CD4-positive, CD25-positive, alpha-beta regulatory T cell (primary cell): ENCODE results near the gene WT1. TPM values are rescaled to one million over a fixed set of nuclear protein-coding genes. Genes with fewer than 3 reads are reported as not detected.

Source experiments
- ATAC-seq, 2 donors: fragments of 150-1000 bp; cut with Tn5 transposase; one replicate each; pipeline ENCODE4 v1.10.0; 2021; ENCODE audit warnings: low read depth in 2 of 2, moderate number of reproducible peaks in 2 of 2, moderate library complexity in 1 of 2
- DNase-seq, 3 donors: peaks; one replicate each; pipeline versions ENCODE4 v3.0.0 to v3.0.0-alpha.2; 2012 to 2022; ENCODE audit warnings: mixed read lengths in 1 of 3
- H3K27ac ChIP-seq: one replicate; pipeline ENCODE4 v1.7.0; 2013; ENCODE audit warnings: mild to moderate bottlenecking, low read length; ENCODE audit not compliant: insufficient read depth, poor library complexity, severe bottlenecking
- H3K27me3 ChIP-seq: one replicate; pipeline ENCODE4 v1.7.0; 2013; ENCODE audit warnings: low read length; ENCODE audit not compliant: control insufficient read depth, insufficient read depth
- H3K36me3 ChIP-seq: one replicate; pipeline ENCODE4 v1.7.0; 2013; ENCODE audit warnings: mild to moderate bottlenecking, low read length, moderate library complexity; ENCODE audit not compliant: control insufficient read depth, insufficient read depth
- H3K4me1 ChIP-seq: 2 replicates; pipeline ENCODE4 v1.7.0; 2013; ENCODE audit warnings: mild to moderate bottlenecking, low read length; ENCODE audit not compliant: insufficient read depth, control insufficient read depth, poor library complexity, severe bottlenecking
- H3K4me3 ChIP-seq: one replicate; pipeline ENCODE4 v1.7.0; 2013; ENCODE audit warnings: low read depth, mild to moderate bottlenecking, low read length, moderate library complexity
- H3K9me3 ChIP-seq, 2 experiments: 1 replicate in 1 of 2; 2 replicates in 1 of 2; pipeline ENCODE4 v1.7.0; 2013; ENCODE audit warnings: low read length in 2 of 2, mild to moderate bottlenecking in 1 of 2, moderate library complexity in 1 of 2; ENCODE audit not compliant: control insufficient read depth in 2 of 2
- H3K27ac Mint-ChIP-seq, 3 donors: one replicate each; pipeline ENCODE4 v1.8.0; 2020 to 2022; ENCODE audit warnings: mild to moderate bottlenecking in 3 of 3, mixed read lengths in 3 of 3, moderate library complexity in 2 of 3
- H3K27me3 Mint-ChIP-seq: one replicate; pipeline ENCODE4 v1.8.0; 2022; ENCODE audit warnings: mild to moderate bottlenecking, mixed read lengths
- H3K36me3 Mint-ChIP-seq: one replicate; pipeline ENCODE4 v1.8.0; 2020; ENCODE audit warnings: mixed read lengths
- H3K4me1 Mint-ChIP-seq, 4 donors: one replicate each; pipeline ENCODE4 v1.8.0; 2020 to 2022; ENCODE audit warnings: mixed read lengths in 4 of 4, mild to moderate bottlenecking in 1 of 4
- H3K4me3 Mint-ChIP-seq, 4 donors: one replicate each; pipeline ENCODE4 v1.8.0; 2020 to 2022; ENCODE audit warnings: mild to moderate bottlenecking in 4 of 4, mixed read lengths in 4 of 4, moderate library complexity in 3 of 4
- H3K9me3 Mint-ChIP-seq, 7 donors: one replicate each; pipeline ENCODE4 v1.8.0; 2020 to 2022; ENCODE audit warnings: mixed read lengths in 7 of 7, mild to moderate bottlenecking in 3 of 7, moderate library complexity in 2 of 7
- polyA plus RNA-seq, 4 donors: library from polyadenylated mRNA; unstranded; fragments of 300-500 nt; fragmentation: Illumina TruSeq; gene quantifications; one replicate each; pipeline ENCODE4 v1.2.3, GENCODE V29; 2021
- total RNA-seq: library from RNA; stranded (reverse); gene quantifications from one replicate; pipeline ENCODE4 v1.2.3, GENCODE V29; 2022

The WT1 gene
- total and polyA plus RNA-seq, 5 donors from 2014 or later = not detected

DNA sequence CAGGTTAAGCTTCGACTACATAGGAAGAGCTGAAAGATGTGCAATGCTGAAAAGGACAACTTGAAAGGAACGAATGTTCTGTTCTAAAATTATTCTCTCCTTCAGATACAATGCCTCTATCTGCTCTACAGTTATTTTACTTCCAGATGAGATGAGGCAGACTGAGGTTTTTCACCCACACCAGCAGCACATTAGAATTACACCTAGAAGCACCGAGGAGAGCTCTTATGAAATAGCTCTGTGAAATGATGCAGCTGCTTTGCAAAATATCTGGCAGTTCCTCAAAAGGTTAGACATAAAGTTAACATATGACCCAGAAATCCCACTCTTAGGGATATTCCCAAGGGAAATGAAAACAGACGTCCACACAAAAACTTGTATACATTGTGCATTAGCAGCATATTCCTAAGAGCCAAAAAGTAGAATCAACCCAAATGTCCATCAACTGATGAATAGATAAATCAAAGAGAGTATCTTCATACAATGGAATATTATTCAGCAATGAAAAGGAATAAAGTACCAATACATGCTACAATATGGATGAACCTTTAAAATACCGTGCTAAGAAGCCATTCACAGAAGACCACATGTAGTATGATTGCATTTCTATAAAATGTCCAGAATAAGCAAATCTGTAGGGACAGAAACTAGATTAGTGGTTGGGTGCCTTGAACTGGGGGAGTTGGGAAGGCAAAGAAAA is 34.5 kb downstream of the WT1 start:
- H3K9me3 ChIP-seq = no peaks in the 10 kb centered on the region
- Mint-ChIP-seq H3K36me3 (no peaks in the 10 kb centered on the region), H3K27me3 (peaks cover 19% of the 10 kb centered on the region), H3K4me1 (peaks cover 0 to 3% (median 0%) of the 10 kb centered on the region in 4 donors), H3K27ac (no peak overlapping the region), H3K9me3 (peaks cover 0 to 2% (median 0%) of the 10 kb centered on the region in 7 donors), H3K4me3 (no peak overlapping the region)
- DNase-seq (no peak), ATAC-seq (no peak)
- no peaks in the 10 kb centered on the region for H3K4me1 ChIP-seq
- no peaks in the 10 kb centered on the region for H3K36me3 ChIP-seq
- peaks cover 5% of the 10 kb centered on the region for H3K27me3 ChIP-seq
- no peak overlapping the region for H3K27ac ChIP-seq
- no peak overlapping the region for H3K4me3 ChIP-seq

DNA sequence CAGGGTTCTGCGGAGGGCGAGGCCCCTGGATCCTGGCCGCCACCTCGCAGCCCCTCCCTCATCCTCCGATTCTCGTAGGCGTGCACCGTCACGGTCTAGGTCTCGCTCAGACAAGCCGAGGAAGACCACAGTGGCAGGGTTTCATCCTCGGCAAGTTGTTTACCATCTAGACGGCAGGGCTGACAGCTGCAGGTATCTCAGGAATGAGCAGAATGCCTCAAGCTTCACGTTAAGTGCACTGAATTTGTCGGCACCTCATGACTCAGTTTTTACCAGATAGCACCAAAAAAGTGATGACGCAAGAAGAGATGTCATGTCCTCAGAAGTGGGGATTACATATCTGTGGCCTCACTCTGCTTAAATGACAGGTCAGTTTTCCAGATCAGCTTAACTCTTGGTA is 35.1 kb downstream of the WT1 start:
- DNase-seq = no peak
- Histone ChIP-seq H3K4me1 (no peaks in the 10 kb centered on the region), H3K36me3 (no peaks in the 10 kb centered on the region), H3K27ac (no peak overlapping the region), H3K4me3 (no peak overlapping the region), H3K27me3 (peaks cover 3% of the 10 kb centered on the region), H3K9me3 (no peaks in the 10 kb centered on the region)
- Mint-ChIP-seq H3K4me1 (peaks cover 0 to 3% (median 0%) of the 10 kb centered on the region in 4 donors), H3K9me3 (peaks cover 0 to 2% (median 0%) of the 10 kb centered on the region in 7 donors), H3K36me3 (no peaks in the 10 kb centered on the region), H3K4me3 (no peak overlapping the region), H3K27ac (no peak overlapping the region), H3K27me3 (peaks cover 19% of the 10 kb centered on the region)
- ATAC-seq = no peak

GRCh38 chr11:32396991-32397390 is 38.3 kb downstream of the WT1 start:
- no peaks in the 10 kb centered on the region for H3K9me3 ChIP-seq
- no peak overlapping the region for H3K4me3 ChIP-seq
- Mint-ChIP-seq H3K36me3 (no peaks in the 10 kb centered on the region), H3K9me3 (peaks cover 0 to 2% (median 0%) of the 10 kb centered on the region in 7 donors), H3K4me1 (peaks cover 0 to 3% (median 0%) of the 10 kb centered on the region in 4 donors), H3K4me3 (no peak overlapping the region), H3K27me3 (peaks cover 12% of the 10 kb centered on the region), H3K27ac (no peak overlapping the region)
- H3K36me3 ChIP-seq = no peaks in the 10 kb centered on the region
- H3K27ac ChIP-seq = no peak overlapping the region
- H3K27me3 ChIP-seq = peaks cover 5% of the 10 kb centered on the region
- no peak for DNase-seq
- no peak for ATAC-seq
- no peaks in the 10 kb centered on the region for H3K4me1 ChIP-seq

GRCh38 chr11:32396331-32396730 is 39.0 kb downstream of the WT1 start:
- no peak overlapping the region for H3K27ac Mint-ChIP-seq
- peaks cover 0 to 3% (median 0%) of the 10 kb centered on the region in 4 donors for H3K4me1 Mint-ChIP-seq
- Histone ChIP-seq H3K4me3 (no peak overlapping the region), H3K27ac (no peak overlapping the region), H3K27me3 (peaks cover 5% of the 10 kb centered on the region), H3K9me3 (no peaks in the 10 kb centered on the region), H3K4me1 (no peaks in the 10 kb centered on the region), H3K36me3 (no peaks in the 10 kb centered on the region)
- H3K9me3 Mint-ChIP-seq = peaks cover 0 to 2% (median 0%) of the 10 kb centered on the region in 7 donors
- no peaks in the 10 kb centered on the region for H3K36me3 Mint-ChIP-seq
- no peak for ATAC-seq
- H3K27me3 Mint-ChIP-seq = peaks cover 12% of the 10 kb centered on the region
- no peak for DNase-seq
- no peak overlapping the region for H3K4me3 Mint-ChIP-seq

DNA sequence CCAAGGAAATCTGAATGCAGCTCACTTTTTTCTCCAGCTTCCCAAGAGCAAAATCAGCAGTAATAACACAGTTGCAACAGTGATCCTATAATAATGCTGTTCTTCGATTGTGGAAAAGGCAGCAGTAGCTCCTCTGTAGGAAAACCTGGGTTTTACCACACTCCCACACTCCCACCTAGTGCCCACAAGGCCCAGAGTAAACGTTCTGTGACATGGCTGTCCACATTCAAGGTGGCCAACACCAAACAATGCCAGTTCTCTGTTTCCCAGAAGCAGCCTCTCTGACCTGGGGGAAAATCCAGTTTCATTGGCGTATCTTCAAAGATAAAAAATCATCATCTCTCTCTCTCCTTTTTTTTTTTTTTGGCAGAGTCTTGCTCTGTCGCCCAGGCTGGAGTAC is 40.2 kb downstream of the WT1 start:
- H3K9me3 Mint-ChIP-seq = peaks cover 0 to 2% (median 0%) of the 10 kb centered on the region in 7 donors

DNA sequence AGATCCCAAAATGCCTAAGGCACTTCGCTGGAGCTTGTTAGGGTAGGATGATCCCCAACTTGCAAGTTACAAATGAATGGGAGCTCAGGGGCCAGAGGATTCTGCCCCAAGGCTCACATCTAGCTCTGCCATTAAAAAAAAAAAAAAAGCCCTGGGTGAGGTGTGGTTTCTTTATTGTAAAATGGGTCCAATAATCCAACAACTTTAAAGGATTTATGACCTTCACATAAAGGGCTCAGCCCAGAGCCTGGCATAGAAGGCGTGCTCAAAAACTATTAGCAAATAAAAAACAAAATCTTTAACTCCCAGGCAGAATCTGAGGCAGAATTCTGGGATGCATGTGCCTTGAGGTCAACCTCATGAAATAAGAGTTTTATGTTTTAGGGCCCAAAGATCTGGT is 42.5 kb downstream of the WT1 start:
- peaks cover 5% of the 10 kb centered on the region for H3K27me3 ChIP-seq
- no peak overlapping the region for H3K27ac Mint-ChIP-seq
- H3K4me3 Mint-ChIP-seq = no peak overlapping the region
- H3K27me3 Mint-ChIP-seq = peaks cover 17% of the 10 kb centered on the region
- DNase-seq = no peak
- H3K36me3 Mint-ChIP-seq = no peaks in the 10 kb centered on the region
- H3K4me3 ChIP-seq = no peak overlapping the region
- H3K4me1 Mint-ChIP-seq = peaks cover 0 to 3% (median 0%) of the 10 kb centered on the region in 4 donors
- no peaks in the 10 kb centered on the region for H3K9me3 Mint-ChIP-seq
- H3K4me1 ChIP-seq = no peaks in the 10 kb centered on the region
- no peak for ATAC-seq
- H3K36me3 ChIP-seq = no peaks in the 10 kb centered on the region
- H3K27ac ChIP-seq = no peak overlapping the region
- H3K9me3 ChIP-seq = no peaks in the 10 kb centered on the region

More for the DNA sequence above, 40.2 kb downstream of the WT1 start:
- ATAC-seq = no peak
- H3K27ac Mint-ChIP-seq = no peak overlapping the region
- H3K4me1 ChIP-seq = no peaks in the 10 kb centered on the region
- no peak overlapping the region for H3K4me3 Mint-ChIP-seq
- DNase-seq = no peak
- peaks cover 5% of the 10 kb centered on the region for H3K27me3 ChIP-seq
- no peak overlapping the region for H3K27ac ChIP-seq
- no peaks in the 10 kb centered on the region for H3K36me3 ChIP-seq
- peaks cover 12% of the 10 kb centered on the region for H3K27me3 Mint-ChIP-seq
- peaks cover 0 to 3% (median 0%) of the 10 kb centered on the region in 4 donors for H3K4me1 Mint-ChIP-seq
- H3K4me3 ChIP-seq = no peak overlapping the region
- H3K9me3 ChIP-seq = no peaks in the 10 kb centered on the region
- no peaks in the 10 kb centered on the region for H3K36me3 Mint-ChIP-seq

DNA sequence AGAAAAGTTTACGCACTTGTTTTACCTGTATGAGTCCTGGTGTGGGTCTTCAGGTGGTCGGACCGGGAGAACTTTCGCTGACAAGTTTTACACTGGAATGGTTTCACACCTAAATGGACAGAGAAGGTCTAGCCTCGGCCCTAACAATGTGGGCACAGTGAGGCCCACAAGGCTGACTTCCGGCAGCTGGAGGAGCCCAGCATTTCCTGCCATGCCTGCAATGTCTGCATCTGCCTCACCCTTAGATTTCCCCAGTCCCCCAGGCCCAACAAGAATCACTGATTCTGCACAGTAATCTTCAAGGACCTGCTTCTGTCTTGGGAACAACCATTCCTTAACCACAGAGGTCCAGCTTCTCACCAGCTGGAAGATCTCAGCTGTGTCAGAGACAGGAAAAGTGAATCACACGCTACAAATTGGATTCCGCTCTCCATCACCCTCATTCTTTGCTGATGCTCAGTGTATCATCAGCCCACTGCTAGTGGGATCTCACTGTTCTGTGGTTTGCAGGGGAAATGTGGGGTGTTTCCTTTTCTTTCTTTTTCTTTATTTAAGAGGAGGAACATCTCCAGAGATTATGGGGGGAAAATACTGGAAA is 43.3 kb downstream of the WT1 start:
- no peak for DNase-seq
- Histone ChIP-seq H3K27me3 (peaks cover 8% of the 10 kb centered on the region), H3K27ac (no peak overlapping the region), H3K36me3 (no peaks in the 10 kb centered on the region), H3K4me1 (no peaks in the 10 kb centered on the region), H3K9me3 (no peaks in the 10 kb centered on the region), H3K4me3 (no peak overlapping the region)
- peaks cover 0 to 3% (median 0%) of the 10 kb centered on the region in 4 donors for H3K4me1 Mint-ChIP-seq
- no peak overlapping the region for H3K27ac Mint-ChIP-seq
- H3K9me3 Mint-ChIP-seq = no peaks in the 10 kb centered on the region
- peaks cover 23% of the 10 kb centered on the region for H3K27me3 Mint-ChIP-seq
- no peak for ATAC-seq
- no peak overlapping the region for H3K4me3 Mint-ChIP-seq
- no peaks in the 10 kb centered on the region for H3K36me3 Mint-ChIP-seq

DNA sequence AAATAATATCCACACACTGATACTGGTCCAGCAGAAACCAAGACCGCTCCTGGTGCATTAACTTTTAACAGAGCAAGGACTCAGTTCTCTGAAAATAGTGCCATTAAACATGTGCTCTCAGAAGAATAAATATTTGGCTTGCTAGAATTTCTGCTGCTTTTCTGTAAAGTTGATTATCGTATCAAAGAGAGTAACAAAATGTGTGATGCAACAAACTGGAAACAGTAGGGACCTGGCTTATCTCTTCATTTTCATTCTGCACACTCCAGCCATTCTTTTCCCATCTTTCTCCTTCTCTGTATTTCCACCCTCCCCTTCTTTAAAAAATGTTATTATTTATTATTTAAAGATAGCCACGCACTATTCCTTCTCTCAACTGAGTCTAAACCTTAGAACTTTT is 43.9 kb downstream of the WT1 start:
- H3K4me1 Mint-ChIP-seq = peaks cover 0 to 3% (median 0%) of the 10 kb centered on the region in 4 donors
- Histone ChIP-seq H3K27ac (no peak overlapping the region), H3K9me3 (no peaks in the 10 kb centered on the region), H3K36me3 (no peaks in the 10 kb centered on the region), H3K4me3 (no peak overlapping the region), H3K4me1 (no peaks in the 10 kb centered on the region), H3K27me3 (peaks cover 8% of the 10 kb centered on the region)
- ATAC-seq (no peak), DNase-seq (no peak)
- no peaks in the 10 kb centered on the region for H3K36me3 Mint-ChIP-seq
- no peak overlapping the region for H3K27ac Mint-ChIP-seq
- peaks cover 21% of the 10 kb centered on the region for H3K27me3 Mint-ChIP-seq
- no peak overlapping the region for H3K4me3 Mint-ChIP-seq
- H3K9me3 Mint-ChIP-seq = no peaks in the 10 kb centered on the region
